ENCODE results near the gene IGSF6.

DNA sequence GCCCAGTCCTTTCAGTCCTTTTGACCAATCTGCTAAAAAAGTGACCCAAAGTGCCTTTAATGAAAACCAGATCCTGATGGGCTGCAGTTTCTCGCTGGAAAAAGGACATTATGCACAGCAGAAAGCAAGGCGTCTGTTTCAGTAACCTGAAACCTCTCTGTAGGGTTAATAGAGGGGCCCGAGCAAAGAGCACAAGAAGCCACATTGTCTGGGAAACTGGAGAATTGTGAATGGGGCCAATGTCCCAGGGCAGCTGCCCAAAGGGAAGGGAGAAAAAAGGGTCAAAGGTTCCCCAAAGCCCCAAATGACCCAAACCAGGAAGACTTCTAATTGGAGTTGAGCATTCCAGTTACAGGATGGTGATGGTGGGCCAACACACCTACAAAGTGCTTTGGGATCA, 14.4 kb upstream of the IGSF6 start:
- TF ChIP-seq, protein P1, sequence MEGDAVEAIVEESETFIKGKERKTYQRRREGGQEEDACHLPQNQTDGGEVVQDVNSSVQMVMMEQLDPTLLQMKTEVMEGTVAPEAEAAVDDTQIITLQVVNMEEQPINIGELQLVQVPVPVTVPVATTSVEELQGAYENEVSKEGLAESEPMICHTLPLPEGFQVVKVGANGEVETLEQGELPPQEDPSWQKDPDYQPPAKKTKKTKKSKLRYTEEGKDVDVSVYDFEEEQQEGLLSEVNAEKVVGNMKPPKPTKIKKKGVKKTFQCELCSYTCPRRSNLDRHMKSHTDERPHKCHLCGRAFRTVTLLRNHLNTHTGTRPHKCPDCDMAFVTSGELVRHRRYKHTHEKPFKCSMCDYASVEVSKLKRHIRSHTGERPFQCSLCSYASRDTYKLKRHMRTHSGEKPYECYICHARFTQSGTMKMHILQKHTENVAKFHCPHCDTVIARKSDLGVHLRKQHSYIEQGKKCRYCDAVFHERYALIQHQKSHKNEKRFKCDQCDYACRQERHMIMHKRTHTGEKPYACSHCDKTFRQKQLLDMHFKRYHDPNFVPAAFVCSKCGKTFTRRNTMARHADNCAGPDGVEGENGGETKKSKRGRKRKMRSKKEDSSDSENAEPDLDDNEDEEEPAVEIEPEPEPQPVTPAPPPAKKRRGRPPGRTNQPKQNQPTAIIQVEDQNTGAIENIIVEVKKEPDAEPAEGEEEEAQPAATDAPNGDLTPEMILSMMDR (IDR thresholded peaks at IDR 0.05): no peak
- TF ChIP-seq POLR2A (IDR thresholded peaks at IDR 0.05): no peak

All from lower leg skin (tissue), 3 donors.